ENCODE measurements around the gene AEBP2.
"Not testable (repeated sequence)": the region's sequence is repeated elsewhere in the genome, so short reads cannot be mapped to it uniquely, and the experiment has no call there.

Gene AEBP2

GRCh38 chr12:19439059-19440018 lies at the start of gene AEBP2:
TSS of gene AEBP2 (plus strand) at chr12:19439492. CDS start at chr12:19439700, 208 bp downstream.
- DNase-seq (ENCODE audit: low read depth in 2 of 2, low spot score in 1 of 2): peak; percentile 77 to 87

GRCh38 chr12:19390051-19390598 lies 49.2 kb upstream of the AEBP2 start:
- no peak for DNase-seq (ENCODE audit: low read depth in 2 of 2, low spot score in 1 of 2)

- DNase-seq (ENCODE audit: low read depth in 2 of 2, low spot score in 1 of 2): not testable (repeated sequence)
Measured at GRCh38 chr12:19392644-19393043, 46.6 kb upstream of the AEBP2 start.

GRCh38 chr12:19394385-19394784 lies 44.9 kb upstream of the AEBP2 start:
- DNase-seq (ENCODE audit: low read depth in 2 of 2, low spot score in 1 of 2): no peak

- no peak for DNase-seq (ENCODE audit: low read depth in 2 of 2, low spot score in 1 of 2)
Measured at GRCh38 chr12:19397534-19397933, 41.8 kb upstream of the AEBP2 start.

- no peak for DNase-seq (ENCODE audit: low read depth in 2 of 2, low spot score in 1 of 2)
Measured at GRCh38 chr12:19398376-19399363, 40.6 kb upstream of the AEBP2 start.

GRCh38 chr12:19400649-19401285 lies 38.5 kb upstream of the AEBP2 start:
- DNase-seq (ENCODE audit: low read depth in 2 of 2, low spot score in 1 of 2): not testable (repeated sequence)

GRCh38 chr12:19402211-19402610 lies 37.1 kb upstream of the AEBP2 start:
- DNase-seq (ENCODE audit: low read depth in 2 of 2, low spot score in 1 of 2): no peak

GRCh38 chr12:19402743-19403431 lies 36.4 kb upstream of the AEBP2 start:
- DNase-seq (ENCODE audit: low read depth in 2 of 2, low spot score in 1 of 2): no peak

- no peak for DNase-seq (ENCODE audit: low read depth in 2 of 2, low spot score in 1 of 2)
Measured at GRCh38 chr12:19404242-19404880, 34.9 kb upstream of the AEBP2 start.

GRCh38 chr12:19409376-19409775 lies 29.9 kb upstream of the AEBP2 start:
- DNase-seq (ENCODE audit: low read depth in 2 of 2, low spot score in 1 of 2): no peak

- DNase-seq (ENCODE audit: low read depth in 2 of 2, low spot score in 1 of 2): no peak
Measured at GRCh38 chr12:19410211-19410610, 29.1 kb upstream of the AEBP2 start.

GRCh38 chr12:19410629-19411185 lies 28.6 kb upstream of the AEBP2 start:
- DNase-seq (ENCODE audit: low read depth in 2 of 2, low spot score in 1 of 2): no peak

GRCh38 chr12:19411234-19412204 lies 27.8 kb upstream of the AEBP2 start:
- no peak for DNase-seq (ENCODE audit: low read depth in 2 of 2, low spot score in 1 of 2)

GRCh38 chr12:19412844-19413243 lies 26.4 kb upstream of the AEBP2 start:
- DNase-seq (ENCODE audit: low read depth in 2 of 2, low spot score in 1 of 2): no peak

- DNase-seq (ENCODE audit: low read depth in 2 of 2, low spot score in 1 of 2): not testable (repeated sequence)
Measured at GRCh38 chr12:19413582-19413981, 25.7 kb upstream of the AEBP2 start.

- DNase-seq (ENCODE audit: low read depth in 2 of 2, low spot score in 1 of 2): no peak
Measured at GRCh38 chr12:19415563-19415962, 23.7 kb upstream of the AEBP2 start.

GRCh38 chr12:19419086-19419485 lies 20.2 kb upstream of the AEBP2 start:
- no peak for DNase-seq (ENCODE audit: low read depth in 2 of 2, low spot score in 1 of 2)
